ENCODE data around the gene USO1. TPM values are rescaled to one million over a fixed set of nuclear protein-coding genes. Genes with fewer than 3 reads are reported as not detected.

The USO1 gene
- total and polyA plus RNA-seq, 9 of the 15 experiments (the other 6 are each of a cell fraction or from before 2014, with no cell fraction given): 19.3 to 97.8 (median 48.5) TPM

- TF ChIP-seq ZBTB40 (IDR thresholded peaks at IDR 0.05): no peak
- TF ChIP-seq ZBTB40 (CRISPR knock-in tag; IDR thresholded peaks at IDR 0.05): no peak
- no peak for TF ChIP-seq PHB2 (IDR thresholded peaks at IDR 0.05; ENCODE audit: low read depth)
- no peak for TF ChIP-seq GTF2A2 (tag; IDR thresholded peaks at IDR 0.05)
- no peak for TF ChIP-seq ZBTB5 (IDR thresholded peaks at IDR 0.05)
- TF ChIP-seq IFI16 (CRISPR knock-in tag; IDR thresholded peaks at IDR 0.05): no peak
- TF ChIP-seq ZNF212 (CRISPR knock-in tag; IDR thresholded peaks at IDR 0.05): no peak
- TF ChIP-seq ZNF311 (CRISPR knock-in tag; IDR thresholded peaks at IDR 0.05): no peak
- TF ChIP-seq HCFC1 (IDR thresholded peaks at IDR 0.05; ENCODE audit: low read depth, low read length): no peak
- no peak for TF ChIP-seq HIVEP1 (CRISPR knock-in tag; IDR thresholded peaks at IDR 0.05)
- no peak for TF ChIP-seq MCM3 (IDR thresholded peaks at IDR 0.05)
These were observed 106.5 kb downstream of the USO1 start (continued) for GRCh38 chr4:75830906-75831305.
